ENCODE results near the gene FNDC3B.

FNDC3B gene

GRCh38 chr3:172124271-172124670 lies 84.9 kb downstream of the FNDC3B start:
- peaks cover 0 to 63% of the 10 kb centered on the region in 2 donors for H3K36me3 ChIP-seq (replicated peaks in 1 of 2; ENCODE audit: control insufficient read depth in 2 of 2, insufficient read depth in 2 of 2, low read length in 2 of 2)
- H2BK12ac ChIP-seq (ENCODE audit: low read length) = no peak overlapping the region
- H2AFZ ChIP-seq (ENCODE audit: low read length) = no peak overlapping the region
- H2BK15ac ChIP-seq (ENCODE audit: low read length) = no peak overlapping the region
- H3K23ac ChIP-seq (ENCODE audit: low read depth, low read length, poor library complexity) = no peak overlapping the region
- no peak overlapping the region for H4K8ac ChIP-seq (ENCODE audit: low read depth, low read length)
- no peak for DNase-seq (ENCODE audit: low spot score)
- no peak overlapping the region for H3K14ac ChIP-seq (ENCODE audit: low read length)
- no peak overlapping the region for H2AK5ac ChIP-seq (ENCODE audit: low read depth, low read length)
- H3K9ac ChIP-seq (ENCODE audit: low read depth, low read length, poor library complexity) = no peak overlapping the region
- H2BK120ac ChIP-seq (ENCODE audit: low read depth, low read length) = no peak overlapping the region
- no peaks in the 10 kb centered on the region for H3K79me1 ChIP-seq (ENCODE audit: low read depth, low read length)
- no peak overlapping the region for H3K4ac ChIP-seq (ENCODE audit: low read length)
- no peak overlapping the region for H3K18ac ChIP-seq (ENCODE audit: low read length)
- no peak overlapping the region for H3K27ac ChIP-seq (replicated peaks; ENCODE audit: low read length)
- peaks cover 6 to 21% of the 10 kb centered on the region in 2 donors for H3K4me1 ChIP-seq (ENCODE audit: control insufficient read depth in 2 of 2, insufficient read depth in 1 of 2, low read depth in 1 of 2, low read length in 2 of 2)
- no peak overlapping the region for H3K4me3 ChIP-seq (ENCODE audit: low read length in 2 of 2)
- H3K27me3 ChIP-seq (ENCODE audit: control insufficient read depth in 3 of 3, insufficient read depth in 3 of 3, low read depth in 1 of 3, low read length in 3 of 3) = no peaks in the 10 kb centered on the region
- no peak overlapping the region for H3K4me2 ChIP-seq (ENCODE audit: insufficient read depth, low read length, poor library complexity, severe bottlenecking)
- H2BK5ac ChIP-seq (ENCODE audit: low read length) = no peak overlapping the region
- no peak overlapping the region for H4K91ac ChIP-seq (ENCODE audit: low read depth, low read length, poor library complexity)
- H3K9me3 ChIP-seq (replicated peaks in 1 of 2; ENCODE audit: control insufficient read depth in 2 of 2, insufficient read depth in 1 of 2, low read depth in 1 of 2, low read length in 2 of 2) = peaks cover 0 to 7% of the 10 kb centered on the region in 2 donors
- WGBS, 2 donors (ENCODE audit: extremely low coverage in 2 of 2, insufficient read length in 2 of 2, insufficient replicate concordance in 1 of 2) = no CpG with 5 or more reads among the region's 5 CpGs

GRCh38 chr3:172125053-172125452 lies 85.7 kb downstream of the FNDC3B start:
- Histone ChIP-seq H3K27ac (replicated peaks; ENCODE audit: low read length) (no peak overlapping the region), H2BK15ac (ENCODE audit: low read length) (no peak overlapping the region), H3K23ac (ENCODE audit: low read depth, low read length, poor library complexity) (no peak overlapping the region), H3K79me1 (ENCODE audit: low read depth, low read length) (no peaks in the 10 kb centered on the region), H2AFZ (ENCODE audit: low read length) (no peak overlapping the region), H4K8ac (ENCODE audit: low read depth, low read length) (no peak overlapping the region), H2AK5ac (ENCODE audit: low read depth, low read length) (no peak overlapping the region), H3K9ac (ENCODE audit: low read depth, low read length, poor library complexity) (no peak overlapping the region), H3K4ac (ENCODE audit: low read length) (no peak overlapping the region), H3K18ac (ENCODE audit: low read length) (no peak overlapping the region), H3K27me3 (ENCODE audit: control insufficient read depth in 3 of 3, insufficient read depth in 3 of 3, low read depth in 1 of 3, low read length in 3 of 3) (no peaks in the 10 kb centered on the region), H3K4me1 (ENCODE audit: control insufficient read depth in 2 of 2, insufficient read depth in 1 of 2, low read depth in 1 of 2, low read length in 2 of 2) (peaks cover 6 to 21% of the 10 kb centered on the region in 2 donors), H3K9me3 (replicated peaks in 1 of 2; ENCODE audit: control insufficient read depth in 2 of 2, insufficient read depth in 1 of 2, low read depth in 1 of 2, low read length in 2 of 2) (peaks cover 0 to 9% of the 10 kb centered on the region in 2 donors), H2BK5ac (ENCODE audit: low read length) (no peak overlapping the region), H3K36me3 (replicated peaks in 1 of 2; ENCODE audit: control insufficient read depth in 2 of 2, insufficient read depth in 2 of 2, low read length in 2 of 2) (peaks cover 0 to 55% of the 10 kb centered on the region in 2 donors), H4K91ac (ENCODE audit: low read depth, low read length, poor library complexity) (no peak overlapping the region), H2BK120ac (ENCODE audit: low read depth, low read length) (no peak overlapping the region), H3K4me3 (ENCODE audit: low read length in 2 of 2) (no peak overlapping the region), H2BK12ac (ENCODE audit: low read length) (no peak overlapping the region), H3K14ac (ENCODE audit: low read length) (no peak overlapping the region), H3K4me2 (ENCODE audit: insufficient read depth, low read length, poor library complexity, severe bottlenecking) (no peak overlapping the region)
- no peak for DNase-seq (ENCODE audit: low spot score)
- WGBS, 2 donors (ENCODE audit: extremely low coverage in 2 of 2, insufficient read length in 2 of 2, insufficient replicate concordance in 1 of 2) = no CpG with 5 or more reads among the region's 6 CpGs

- Histone ChIP-seq H3K4me3 (ENCODE audit: low read length in 2 of 2) (no peak overlapping the region), H3K14ac (ENCODE audit: low read length) (no peak overlapping the region), H3K18ac (ENCODE audit: low read length) (no peak overlapping the region), H3K9ac (ENCODE audit: low read depth, low read length, poor library complexity) (no peak overlapping the region), H3K4me1 (ENCODE audit: control insufficient read depth in 2 of 2, insufficient read depth in 1 of 2, low read depth in 1 of 2, low read length in 2 of 2) (peaks cover 6 to 24% of the 10 kb centered on the region in 2 donors), H2BK15ac (ENCODE audit: low read length) (no peak overlapping the region), H3K79me1 (ENCODE audit: low read depth, low read length) (no peaks in the 10 kb centered on the region), H3K27ac (replicated peaks; ENCODE audit: low read length) (no peak overlapping the region), H3K23ac (ENCODE audit: low read depth, low read length, poor library complexity) (no peak overlapping the region), H4K8ac (ENCODE audit: low read depth, low read length) (no peak overlapping the region), H3K27me3 (ENCODE audit: control insufficient read depth in 3 of 3, insufficient read depth in 3 of 3, low read depth in 1 of 3, low read length in 3 of 3) (no peaks in the 10 kb centered on the region), H4K91ac (ENCODE audit: low read depth, low read length, poor library complexity) (no peak overlapping the region), H2AFZ (ENCODE audit: low read length) (no peak overlapping the region), H2BK5ac (ENCODE audit: low read length) (no peak overlapping the region), H3K36me3 (replicated peaks in 1 of 2; ENCODE audit: control insufficient read depth in 2 of 2, insufficient read depth in 2 of 2, low read length in 2 of 2) (peaks cover 0 to 47% of the 10 kb centered on the region in 2 donors), H2BK12ac (ENCODE audit: low read length) (no peak overlapping the region), H2BK120ac (ENCODE audit: low read depth, low read length) (no peak overlapping the region), H3K4me2 (ENCODE audit: insufficient read depth, low read length, poor library complexity, severe bottlenecking) (no peak overlapping the region), H3K4ac (ENCODE audit: low read length) (no peak overlapping the region), H3K9me3 (replicated peaks in 1 of 2; ENCODE audit: control insufficient read depth in 2 of 2, insufficient read depth in 1 of 2, low read depth in 1 of 2, low read length in 2 of 2) (peaks cover 0 to 9% of the 10 kb centered on the region in 2 donors), H2AK5ac (ENCODE audit: low read depth, low read length) (no peak overlapping the region)
- whole genome bisulfite sequencing, 2 donors (ENCODE audit: extremely low coverage in 2 of 2, insufficient read length in 2 of 2, insufficient replicate concordance in 1 of 2) = no CpG with 5 or more reads among the region's 6 CpGs
- DNase-seq (ENCODE audit: low spot score) = no peak
These were observed 86.6 kb downstream of the FNDC3B start for GRCh38 chr3:172125963-172126457.

GRCh38 chr3:172126741-172127140 lies 87.4 kb downstream of the FNDC3B start:
- no peak overlapping the region for H4K91ac ChIP-seq (ENCODE audit: low read depth, low read length, poor library complexity)
- no CpG with 5 or more reads among the region's 3 CpGs for WGBS, 2 donors (ENCODE audit: extremely low coverage in 2 of 2, insufficient read length in 2 of 2, insufficient replicate concordance in 1 of 2)
- H2AK5ac ChIP-seq (ENCODE audit: low read depth, low read length) = no peak overlapping the region
- H3K27me3 ChIP-seq (ENCODE audit: control insufficient read depth in 3 of 3, insufficient read depth in 3 of 3, low read depth in 1 of 3, low read length in 3 of 3) = no peaks in the 10 kb centered on the region
- no peak overlapping the region for H3K14ac ChIP-seq (ENCODE audit: low read length)
- H3K36me3 ChIP-seq (replicated peaks in 1 of 2; ENCODE audit: control insufficient read depth in 2 of 2, insufficient read depth in 2 of 2, low read length in 2 of 2) = peaks cover 0 to 43% of the 10 kb centered on the region in 2 donors
- H3K9me3 ChIP-seq (replicated peaks in 1 of 2; ENCODE audit: control insufficient read depth in 2 of 2, insufficient read depth in 1 of 2, low read depth in 1 of 2, low read length in 2 of 2) = peaks cover 0 to 9% of the 10 kb centered on the region in 2 donors
- no peak overlapping the region for H2BK15ac ChIP-seq (ENCODE audit: low read length)
- H2BK12ac ChIP-seq (ENCODE audit: low read length) = no peak overlapping the region
- no peak overlapping the region for H2BK5ac ChIP-seq (ENCODE audit: low read length)
- no peak overlapping the region for H3K4me2 ChIP-seq (ENCODE audit: insufficient read depth, low read length, poor library complexity, severe bottlenecking)
- H4K8ac ChIP-seq (ENCODE audit: low read depth, low read length) = no peak overlapping the region
- H3K9ac ChIP-seq (ENCODE audit: low read depth, low read length, poor library complexity) = no peak overlapping the region
- H3K4ac ChIP-seq (ENCODE audit: low read length) = no peak overlapping the region
- H2BK120ac ChIP-seq (ENCODE audit: low read depth, low read length) = no peak overlapping the region
- H3K23ac ChIP-seq (ENCODE audit: low read depth, low read length, poor library complexity) = no peak overlapping the region
- no peak for DNase-seq (ENCODE audit: low spot score)
- no peak overlapping the region for H3K18ac ChIP-seq (ENCODE audit: low read length)
- H3K4me1 ChIP-seq (ENCODE audit: control insufficient read depth in 2 of 2, insufficient read depth in 1 of 2, low read depth in 1 of 2, low read length in 2 of 2) = peaks cover 6 to 24% of the 10 kb centered on the region in 2 donors
- H2AFZ ChIP-seq (ENCODE audit: low read length) = no peak overlapping the region
- no peak overlapping the region for H3K27ac ChIP-seq (replicated peaks; ENCODE audit: low read length)
- H3K79me1 ChIP-seq (ENCODE audit: low read depth, low read length) = no peaks in the 10 kb centered on the region
- no peak overlapping the region for H3K4me3 ChIP-seq (ENCODE audit: low read length in 2 of 2)
